PC-9 (cell line): ENCODE results near the gene NRK.

Experiments used
- EZH2 ChIP-seq: fragments of 200-600 bp; sonication (generic); IDR thresholded peaks from 2 replicates; pipeline ENCODE4 v1.8.0; 2017; ENCODE audit warnings: antibody characterized with exemption, low read depth
- TF ChIP-seq, protein P1 (sequence below): fragments of 200-600 bp; sonication (generic); conservative IDR thresholded peaks from 2 replicates; pipeline ENCODE4 v1.6.1; 2017; ENCODE audit warnings: mixed run types, antibody characterized with exemption, mild to moderate bottlenecking, moderate library complexity

- TF ChIP-seq, protein P1, sequence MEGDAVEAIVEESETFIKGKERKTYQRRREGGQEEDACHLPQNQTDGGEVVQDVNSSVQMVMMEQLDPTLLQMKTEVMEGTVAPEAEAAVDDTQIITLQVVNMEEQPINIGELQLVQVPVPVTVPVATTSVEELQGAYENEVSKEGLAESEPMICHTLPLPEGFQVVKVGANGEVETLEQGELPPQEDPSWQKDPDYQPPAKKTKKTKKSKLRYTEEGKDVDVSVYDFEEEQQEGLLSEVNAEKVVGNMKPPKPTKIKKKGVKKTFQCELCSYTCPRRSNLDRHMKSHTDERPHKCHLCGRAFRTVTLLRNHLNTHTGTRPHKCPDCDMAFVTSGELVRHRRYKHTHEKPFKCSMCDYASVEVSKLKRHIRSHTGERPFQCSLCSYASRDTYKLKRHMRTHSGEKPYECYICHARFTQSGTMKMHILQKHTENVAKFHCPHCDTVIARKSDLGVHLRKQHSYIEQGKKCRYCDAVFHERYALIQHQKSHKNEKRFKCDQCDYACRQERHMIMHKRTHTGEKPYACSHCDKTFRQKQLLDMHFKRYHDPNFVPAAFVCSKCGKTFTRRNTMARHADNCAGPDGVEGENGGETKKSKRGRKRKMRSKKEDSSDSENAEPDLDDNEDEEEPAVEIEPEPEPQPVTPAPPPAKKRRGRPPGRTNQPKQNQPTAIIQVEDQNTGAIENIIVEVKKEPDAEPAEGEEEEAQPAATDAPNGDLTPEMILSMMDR: no peak
- TF ChIP-seq EZH2: no peak
Observed at GRCh38 chrX:105837232-105837631, 14.9 kb downstream of the NRK start.
